GM19025 (cell line): Measurements from ENCODE around the gene CD300C.
"Not testable (repeated sequence)": the region's sequence is repeated elsewhere in the genome, so short reads cannot be mapped to it uniquely, and the experiment has no call there.

ENCODE experiments used
- ATAC-seq: cut with Tn5 transposase; IDR thresholded peaks from one replicate; pipeline ENCODE4 v1.9.1; 2021; ENCODE audit warnings: mild to moderate bottlenecking, low read depth, moderate library complexity; ENCODE audit not compliant: unreplicated experiment

Gene CD300C

GRCh38 chr17:74539281-74539820 is 6.6 kb downstream of the CD300C start:
- no peak for ATAC-seq

- ATAC-seq, result no peak
Observed at GRCh38 chr17:74536890-74537289, 9.0 kb downstream of the CD300C start.

- ATAC-seq, result no peak
Observed at GRCh38 chr17:74532115-74532514, 13.8 kb downstream of the CD300C start.

- no peak for ATAC-seq
Observed at GRCh38 chr17:74531231-74531761, 14.6 kb downstream of the CD300C start, which contains the start of gene CD300LB. Gene CD300LB (minus strand): TSS chr17:74531475. CDS start chr17:74531350, 125 bp downstream.

- no peak for ATAC-seq
Observed at GRCh38 chr17:74530831-74531150, 15.1 kb downstream of the CD300C start.

GRCh38 chr17:74529243-74529642 is 16.7 kb downstream of the CD300C start:
- ATAC-seq, result no peak

- peak; percentile 84 for ATAC-seq
Observed at GRCh38 chr17:74528491-74529199, 17.3 kb downstream of the CD300C start.

- ATAC-seq, result no peak
Observed at GRCh38 chr17:74527756-74528155, 18.2 kb downstream of the CD300C start.

GRCh38 chr17:74527081-74527480 is 18.8 kb downstream of the CD300C start:
- ATAC-seq, result no peak

GRCh38 chr17:74526681-74527080 is 19.2 kb downstream of the CD300C start:
- no peak for ATAC-seq

GRCh38 chr17:74525781-74526288 is 20.1 kb downstream of the CD300C start:
- ATAC-seq, result no peak

GRCh38 chr17:74525465-74525725 is 20.5 kb downstream of the CD300C start:
- ATAC-seq, result no peak

- no peak for ATAC-seq
Observed at GRCh38 chr17:74524653-74525464, 21.1 kb downstream of the CD300C start.

GRCh38 chr17:74523308-74523707 is 22.6 kb downstream of the CD300C start:
- ATAC-seq, result no peak

GRCh38 chr17:74522381-74523105 is 23.4 kb downstream of the CD300C start:
- ATAC-seq, result no peak

GRCh38 chr17:74521701-74522201 is 24.2 kb downstream of the CD300C start:
- no peak for ATAC-seq

GRCh38 chr17:74520790-74521480 is 25.0 kb downstream of the CD300C start:
- ATAC-seq, result no peak

- no peak for ATAC-seq
Observed at GRCh38 chr17:74520016-74520434, 25.9 kb downstream of the CD300C start.

GRCh38 chr17:74518413-74518981 is 27.4 kb downstream of the CD300C start:
- not testable (repeated sequence) for ATAC-seq
